NT2/D1 (cell line): ENCODE data around the gene LMBR1L.

ENCODE experiments used
- SUZ12 ChIP-seq: IDR thresholded peaks from 2 replicates; pipeline ENCODE4 v1.6.1; 2011; ENCODE audit not compliant: insufficient read length, insufficient read depth; ENCODE audit errors: extremely low read depth
- YY1 ChIP-seq: IDR thresholded peaks from 2 replicates; pipeline ENCODE4 v1.6.1; 2011; ENCODE audit not compliant: insufficient read length, insufficient read depth
- ZNF274 ChIP-seq: IDR thresholded peaks from 2 replicates; pipeline ENCODE4 v1.6.1; 2011; ENCODE audit warnings: mild to moderate bottlenecking, low read depth, low read length

- TF ChIP-seq ZNF274 (no peak), SUZ12 (no peak), YY1 (no peak)
Observed at GRCh38 chr12:49051373-49051764, 59.3 kb downstream of the LMBR1L start.
